NT2/D1 (cell line): Measurements from ENCODE around the gene ZC3H4.

Source experiments
- SUZ12 ChIP-seq: IDR thresholded peaks from 2 replicates; pipeline ENCODE4 v1.6.1; 2011; ENCODE audit not compliant: insufficient read length, insufficient read depth; ENCODE audit errors: extremely low read depth
- YY1 ChIP-seq: IDR thresholded peaks from 2 replicates; pipeline ENCODE4 v1.6.1; 2011; ENCODE audit not compliant: insufficient read length, insufficient read depth
- ZNF274 ChIP-seq: IDR thresholded peaks from 2 replicates; pipeline ENCODE4 v1.6.1; 2011; ENCODE audit warnings: mild to moderate bottlenecking, low read depth, low read length

DNA sequence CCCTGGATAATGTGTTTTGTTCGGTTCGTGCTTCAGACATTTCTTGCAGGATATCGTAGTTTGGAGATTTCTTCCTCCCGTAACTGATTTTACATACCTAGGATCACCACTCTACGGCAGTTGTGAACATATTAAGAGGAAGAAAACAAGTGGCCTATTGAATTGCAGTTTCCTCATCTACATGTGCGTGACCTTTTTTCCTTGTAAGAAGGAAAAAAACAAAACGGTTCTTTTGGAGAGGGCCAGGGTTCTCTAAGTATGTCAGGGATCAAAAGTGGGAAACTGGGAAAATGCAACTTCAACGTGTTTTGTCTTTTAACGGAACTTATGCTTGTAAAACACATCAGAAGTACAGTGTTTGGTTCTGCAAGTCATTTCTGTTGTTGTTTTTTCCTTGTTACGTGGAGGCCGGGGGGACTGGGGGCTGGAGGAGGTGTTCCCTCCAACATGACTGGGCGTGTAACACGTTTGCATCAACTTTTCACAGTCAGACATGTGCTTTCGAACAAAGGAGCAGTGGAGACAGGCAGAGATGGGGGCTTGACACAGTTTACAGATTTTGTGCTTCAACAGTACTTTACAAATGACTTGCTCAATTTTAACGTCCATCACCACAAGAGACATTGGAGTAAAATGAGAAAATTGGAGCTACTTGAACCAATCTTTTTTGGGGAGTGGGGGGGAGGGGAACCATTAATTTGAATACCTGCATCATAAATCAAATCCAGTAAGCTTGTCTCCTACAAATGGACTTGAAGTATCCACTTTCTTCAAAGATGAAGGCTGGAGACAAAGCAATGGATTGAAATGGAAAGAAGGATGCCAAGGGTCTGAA lies 3.8 kb downstream of the ZC3H4 start:
- no peak for TF ChIP-seq ZNF274
- TF ChIP-seq SUZ12, result no peak
- TF ChIP-seq YY1, result no peak
